ENCODE results near the gene TTC23L.

DNA sequence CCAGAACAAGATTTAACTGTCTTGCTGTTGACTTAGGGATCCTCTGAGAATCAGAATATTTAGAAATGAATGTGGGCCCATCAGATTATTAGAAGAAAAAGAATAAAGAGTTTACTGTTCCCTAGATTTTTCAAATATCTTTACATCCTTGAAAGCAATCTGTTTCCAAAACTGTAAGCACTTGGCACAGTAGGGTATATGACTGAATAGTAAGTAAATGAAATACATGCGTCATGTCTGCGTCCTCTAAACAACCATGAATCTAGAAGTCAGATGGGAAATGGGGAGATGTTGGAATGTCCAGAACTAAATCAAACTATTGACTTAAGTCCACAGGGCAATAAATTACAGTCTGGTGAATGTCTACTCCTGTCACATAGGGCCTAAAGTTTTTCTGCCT lies 26.1 kb downstream of the TTC23L start:
- TF ChIP-seq, protein P1, sequence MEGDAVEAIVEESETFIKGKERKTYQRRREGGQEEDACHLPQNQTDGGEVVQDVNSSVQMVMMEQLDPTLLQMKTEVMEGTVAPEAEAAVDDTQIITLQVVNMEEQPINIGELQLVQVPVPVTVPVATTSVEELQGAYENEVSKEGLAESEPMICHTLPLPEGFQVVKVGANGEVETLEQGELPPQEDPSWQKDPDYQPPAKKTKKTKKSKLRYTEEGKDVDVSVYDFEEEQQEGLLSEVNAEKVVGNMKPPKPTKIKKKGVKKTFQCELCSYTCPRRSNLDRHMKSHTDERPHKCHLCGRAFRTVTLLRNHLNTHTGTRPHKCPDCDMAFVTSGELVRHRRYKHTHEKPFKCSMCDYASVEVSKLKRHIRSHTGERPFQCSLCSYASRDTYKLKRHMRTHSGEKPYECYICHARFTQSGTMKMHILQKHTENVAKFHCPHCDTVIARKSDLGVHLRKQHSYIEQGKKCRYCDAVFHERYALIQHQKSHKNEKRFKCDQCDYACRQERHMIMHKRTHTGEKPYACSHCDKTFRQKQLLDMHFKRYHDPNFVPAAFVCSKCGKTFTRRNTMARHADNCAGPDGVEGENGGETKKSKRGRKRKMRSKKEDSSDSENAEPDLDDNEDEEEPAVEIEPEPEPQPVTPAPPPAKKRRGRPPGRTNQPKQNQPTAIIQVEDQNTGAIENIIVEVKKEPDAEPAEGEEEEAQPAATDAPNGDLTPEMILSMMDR (conservative IDR thresholded peaks at IDR 0.05; ENCODE audit: low read depth in 2 of 2), result no peak
- no peak for TF ChIP-seq EZH2 (IDR thresholded peaks at IDR 0.05; ENCODE audit: low read depth, unreplicated experiment)
- TF ChIP-seq JUNB (IDR thresholded peaks at IDR 0.05; ENCODE audit: unreplicated experiment), result no peak
